DMS 273 treated with DMSO at 0.1 percent for 48 hours (cell line): Measurements from ENCODE around the gene PUDP.
"Not testable (repeated sequence)": the region's sequence is repeated elsewhere in the genome, so short reads cannot be mapped to it uniquely, and the experiment has no call there.

Experiments used
- DNase-seq: peaks from one replicate; lab custom pipeline; 2025; lab: John Stamatoyannopoulos, UW

Gene PUDP

DNA sequence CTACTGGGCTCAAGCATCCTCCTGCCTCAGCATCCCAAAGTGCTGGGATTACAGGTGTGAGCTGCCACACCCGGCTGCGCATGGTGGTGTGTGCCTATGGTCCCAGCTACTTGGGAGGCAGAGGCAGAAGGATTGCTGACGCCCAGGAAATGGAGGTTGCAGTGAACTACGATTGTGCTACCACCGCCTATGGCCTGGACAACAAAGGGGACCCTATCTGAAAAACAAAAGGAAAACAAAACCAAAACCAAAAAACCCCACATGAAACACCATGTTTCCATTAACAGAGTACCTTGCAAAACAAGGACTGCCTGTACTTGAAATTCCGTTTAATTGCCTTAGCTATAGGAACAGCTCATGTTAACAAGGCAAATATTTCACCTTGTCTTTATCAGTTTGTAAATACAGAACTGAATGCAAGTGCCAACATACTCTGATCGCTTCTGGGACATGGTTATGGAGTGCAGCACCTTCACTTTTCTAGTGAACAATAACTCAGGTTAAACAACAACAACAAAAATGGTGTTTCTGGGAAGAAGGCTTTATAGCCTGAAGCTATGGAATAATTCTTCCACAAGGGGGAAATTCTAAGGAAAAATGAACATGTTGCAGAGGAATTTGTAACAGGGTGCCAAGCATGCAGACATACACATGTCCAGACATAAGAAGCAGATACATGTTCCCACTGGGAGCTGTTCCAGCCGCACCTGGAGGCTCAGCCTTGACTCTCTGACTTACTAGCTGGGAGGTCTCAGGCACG is 73.6 kb downstream of the PUDP start:
- no peak for DNase-seq

DNA sequence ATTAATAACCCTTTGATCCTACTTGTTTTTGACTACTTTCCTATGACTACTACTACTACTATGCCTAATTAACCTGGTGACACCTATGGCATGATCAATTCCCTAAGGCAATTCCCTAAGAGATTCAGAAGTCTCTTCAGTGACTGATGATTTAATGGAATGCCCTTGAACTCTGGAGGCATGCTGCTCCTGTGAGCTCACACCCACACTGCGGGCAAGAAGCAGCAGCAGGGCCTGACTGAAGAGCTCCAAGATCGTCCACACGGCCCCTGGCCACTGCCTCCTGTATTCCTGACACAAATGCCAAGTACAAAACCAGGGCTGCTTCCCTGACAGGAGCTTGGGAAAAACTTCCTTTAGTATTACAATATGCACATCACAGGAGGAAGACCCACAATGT is 74.6 kb downstream of the PUDP start:
- no peak for DNase-seq

DNA sequence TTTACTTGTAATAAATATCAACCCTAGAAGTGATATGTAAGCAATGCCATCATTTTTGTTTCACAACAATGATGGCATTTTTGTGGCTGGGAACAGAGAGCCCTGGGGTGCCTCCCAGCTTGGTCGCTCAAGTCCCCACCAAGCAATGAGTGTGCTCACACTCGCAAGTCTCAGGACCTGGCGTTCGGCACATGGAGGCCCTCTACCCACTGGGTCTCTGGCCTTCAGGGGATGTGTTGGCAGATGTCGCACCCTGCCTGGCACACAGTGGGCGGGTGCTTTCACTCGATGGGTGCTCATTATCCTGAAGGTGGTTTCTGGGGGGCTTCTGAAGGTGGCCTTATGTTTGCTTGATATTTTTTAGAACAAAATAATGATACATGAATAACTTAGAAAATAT is 75.1 kb downstream of the PUDP start:
- DNase-seq = no peak

DNA sequence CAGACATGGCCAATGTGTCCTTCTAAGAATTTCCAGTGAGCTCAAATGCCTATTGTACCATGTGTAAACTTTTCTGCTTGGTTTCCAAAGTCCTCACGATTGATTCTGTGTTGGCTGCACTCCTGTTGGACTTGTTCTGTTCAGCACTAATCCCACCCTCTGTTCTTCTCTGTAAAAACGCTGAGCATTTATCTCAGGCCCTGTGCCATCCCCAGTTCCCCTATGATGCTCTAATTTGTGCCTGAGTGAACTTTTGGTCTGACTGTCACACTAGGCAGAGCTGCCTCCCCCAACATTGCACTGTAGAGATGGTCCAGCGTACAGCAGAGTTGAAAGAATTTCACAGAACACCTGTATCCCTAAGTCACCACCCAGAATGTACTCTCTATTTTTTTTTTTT is 76.6 kb downstream of the PUDP start:
- DNase-seq = no peak

DNA sequence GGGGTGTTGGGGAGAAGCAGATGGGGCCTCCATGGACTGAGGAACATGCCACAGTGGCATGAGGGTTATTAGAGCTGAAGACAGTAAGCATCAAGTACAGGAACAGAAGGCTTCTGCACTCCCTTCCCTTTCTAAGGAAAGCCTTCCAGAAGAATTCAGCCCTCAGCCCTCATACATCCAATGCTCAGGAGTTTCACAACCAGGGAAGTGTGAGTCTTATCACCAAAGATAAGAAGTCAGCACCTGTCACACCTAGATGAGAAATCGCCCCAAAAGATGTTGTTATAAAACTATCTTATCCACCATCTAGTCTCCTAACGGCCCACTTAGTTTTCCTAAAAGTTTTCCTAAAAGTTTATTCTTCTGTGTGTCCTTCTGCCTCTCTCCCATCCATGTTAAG is 78.4 kb downstream of the PUDP start:
- no peak for DNase-seq

DNA sequence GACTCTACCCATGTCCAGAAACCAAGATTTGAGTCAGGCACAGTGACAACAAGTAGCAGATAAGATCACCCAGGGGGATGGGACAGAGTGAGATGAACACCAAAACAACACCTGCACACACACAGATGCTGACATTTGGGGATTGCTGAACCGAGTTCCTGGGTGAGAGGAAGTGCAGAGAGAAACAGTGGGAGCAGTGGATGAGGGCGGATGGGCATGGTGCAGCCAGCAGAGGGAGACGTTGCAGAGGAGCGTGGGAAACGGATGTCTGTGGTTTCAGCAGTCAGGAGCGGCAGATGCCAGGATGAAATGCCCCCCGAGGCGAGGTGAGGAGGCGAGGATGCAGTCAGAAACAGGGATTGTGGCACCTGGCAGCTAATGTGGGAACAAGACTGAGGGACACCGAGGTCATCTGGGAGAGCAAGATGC is 79.0 kb downstream of the PUDP start:
- no peak for DNase-seq

DNA sequence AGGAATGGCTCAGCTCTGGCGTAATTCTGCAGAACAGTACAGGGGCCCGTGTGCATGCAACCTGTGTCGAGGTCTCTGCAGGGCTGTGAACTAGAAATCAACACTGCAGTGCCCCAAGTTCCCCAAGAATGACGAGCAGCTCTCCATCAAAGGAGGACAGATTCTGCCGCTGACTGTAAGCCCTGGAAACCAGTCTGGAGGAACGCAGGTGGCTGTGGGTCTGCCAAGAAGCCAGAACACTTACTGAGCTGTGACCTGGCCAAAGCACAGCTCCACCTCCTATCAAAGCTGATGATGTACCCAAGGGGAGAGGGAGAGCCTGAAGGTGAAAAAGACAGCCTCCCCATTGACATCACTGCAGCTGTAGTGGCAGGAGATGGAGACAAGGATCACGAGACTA is 80.7 kb downstream of the PUDP start:
- DNase-seq = no peak

DNA sequence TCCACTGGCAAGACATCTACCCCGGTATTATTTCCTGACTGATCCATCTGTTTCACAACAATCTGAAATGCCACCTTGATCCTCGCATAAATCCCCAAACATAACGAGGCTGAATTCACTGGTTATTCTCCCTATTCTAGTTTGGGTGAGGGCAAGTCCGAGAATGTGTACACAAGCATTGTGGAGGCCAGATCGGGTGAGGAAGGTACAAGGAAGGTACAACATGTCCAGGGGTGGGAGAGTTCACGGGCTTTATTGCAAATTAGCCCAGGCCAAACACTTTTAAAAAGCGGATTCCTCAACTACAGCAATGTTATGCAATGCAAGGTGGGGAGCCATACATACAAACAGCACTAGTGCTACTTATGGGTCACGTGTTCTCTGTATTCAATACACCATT is 82.5 kb downstream of the PUDP start:
- DNase-seq = no peak

DNA sequence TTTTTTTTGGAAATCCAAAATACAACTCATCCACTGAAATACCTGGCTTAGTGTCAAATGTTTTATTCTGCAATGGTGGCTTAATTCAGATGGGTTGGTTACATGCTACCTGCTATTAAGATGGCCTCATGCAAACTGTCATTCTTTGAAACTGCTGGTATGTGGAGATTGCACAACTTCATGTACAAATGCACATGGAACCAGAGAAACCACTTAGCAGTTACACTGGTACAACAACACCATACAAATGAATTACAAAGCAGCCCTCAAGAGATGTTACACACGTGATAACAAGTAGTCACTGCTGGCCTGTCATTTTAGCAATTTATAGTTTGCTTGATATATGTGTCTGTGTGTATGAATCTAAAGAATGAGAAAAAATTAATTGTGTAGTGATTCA is 85.0 kb downstream of the PUDP start:
- no peak for DNase-seq

DNA sequence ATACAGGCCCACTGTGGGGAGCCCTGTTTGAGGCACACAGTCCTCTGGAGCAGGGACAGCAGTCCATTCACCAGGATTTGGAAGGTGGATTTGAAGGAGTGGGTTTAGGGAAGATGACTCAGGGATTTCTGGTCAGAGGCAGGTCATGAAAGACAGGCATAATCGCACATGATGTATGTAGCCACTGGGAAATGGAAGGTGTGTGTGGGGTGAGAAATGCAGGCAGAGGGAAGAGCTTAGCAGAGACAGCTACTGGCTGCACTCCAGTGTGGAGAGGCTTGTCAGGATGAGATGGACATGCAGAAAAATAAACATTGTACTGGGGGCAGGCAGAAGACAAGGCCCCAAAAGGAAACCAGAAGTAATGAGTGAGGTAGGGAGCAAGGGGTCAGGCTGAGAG is 85.7 kb downstream of the PUDP start:
- no peak for DNase-seq

DNA sequence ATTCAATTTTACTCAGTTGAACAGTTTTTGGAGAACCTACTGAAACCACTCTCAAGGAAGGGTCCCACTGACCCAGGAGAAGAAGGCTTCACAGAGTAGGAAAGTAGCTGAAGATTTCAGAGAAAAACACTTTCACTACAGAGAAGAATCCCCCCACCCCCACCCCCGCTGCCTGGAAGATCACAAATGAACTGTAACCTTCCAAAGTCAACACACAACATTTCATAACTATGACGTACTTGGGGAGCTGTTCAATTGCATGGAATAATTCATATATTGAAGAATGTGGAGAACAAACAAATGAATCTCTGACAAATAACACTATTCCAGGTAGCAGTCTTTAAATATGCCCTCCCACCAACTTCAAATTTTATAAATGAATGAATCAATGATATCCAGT is 86.5 kb downstream of the PUDP start:
- no peak for DNase-seq

DNA sequence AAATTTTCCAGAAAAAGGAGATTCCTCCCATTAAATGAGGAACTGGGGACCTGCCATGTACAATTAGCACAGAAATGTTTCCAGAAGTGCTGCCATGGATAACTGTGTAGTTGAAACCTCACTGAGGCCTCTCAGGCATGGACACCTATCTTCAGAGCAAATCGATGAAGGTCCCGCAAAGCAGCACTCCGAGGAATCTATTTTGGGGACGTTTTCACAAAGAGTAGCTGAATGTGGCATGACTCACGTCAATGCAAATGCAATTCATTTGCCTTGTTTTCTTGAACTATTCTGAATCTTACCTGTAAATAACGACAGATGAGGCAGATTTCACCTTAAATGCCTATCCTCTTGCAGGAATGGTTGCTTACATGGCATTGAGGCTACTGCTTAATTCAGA is 87.5 kb downstream of the PUDP start:
- DNase-seq = no peak

DNA sequence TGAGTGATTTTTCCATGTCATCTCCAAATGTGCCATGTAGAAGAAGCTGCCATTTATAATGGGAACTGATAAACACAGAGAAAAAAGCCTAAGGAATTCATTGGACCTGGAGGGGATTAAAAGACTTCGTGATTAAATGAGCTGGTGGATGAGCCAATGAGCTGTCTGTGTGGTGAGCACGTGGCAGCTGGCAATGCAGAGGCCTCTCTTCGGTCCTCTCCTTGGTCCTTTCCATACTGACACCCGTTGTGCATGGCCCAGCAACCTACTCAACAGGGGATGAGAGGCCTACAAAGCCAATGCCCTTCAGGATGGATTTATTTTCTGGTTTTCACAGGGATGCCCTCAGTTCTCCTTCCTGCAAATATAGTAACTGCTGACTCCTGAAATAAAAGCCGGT is 88.1 kb downstream of the PUDP start:
- no peak for DNase-seq

DNA sequence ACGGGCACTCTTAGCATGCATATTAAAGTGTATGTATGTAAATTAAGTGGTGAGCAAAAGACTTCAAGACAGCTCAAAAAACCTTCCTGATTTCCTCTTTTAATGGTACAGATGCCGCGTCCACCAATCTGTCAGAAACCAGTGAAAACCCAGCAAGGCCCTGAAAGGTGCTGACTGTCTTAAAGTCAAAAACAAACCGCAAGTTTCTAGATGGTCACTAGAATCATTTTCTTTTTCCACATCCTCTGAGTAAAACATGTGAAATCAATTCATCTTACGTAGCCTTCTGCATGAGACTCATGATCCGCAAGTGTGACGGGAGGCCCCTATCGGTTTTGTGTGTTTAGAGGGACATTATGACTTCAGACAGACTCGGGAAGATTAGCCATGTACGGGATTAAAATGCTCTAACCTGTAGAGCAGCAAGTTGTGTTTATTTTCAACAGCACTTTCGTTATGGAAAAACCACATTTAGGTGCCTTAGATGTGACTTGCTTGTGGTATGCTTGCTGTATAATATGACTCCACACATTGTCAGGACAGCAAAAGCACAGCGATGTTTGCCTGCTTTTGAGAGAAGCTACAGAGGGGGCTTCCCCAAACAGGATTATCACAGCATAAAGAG is 88.6 kb downstream of the PUDP start:
- DNase-seq = no peak

DNA sequence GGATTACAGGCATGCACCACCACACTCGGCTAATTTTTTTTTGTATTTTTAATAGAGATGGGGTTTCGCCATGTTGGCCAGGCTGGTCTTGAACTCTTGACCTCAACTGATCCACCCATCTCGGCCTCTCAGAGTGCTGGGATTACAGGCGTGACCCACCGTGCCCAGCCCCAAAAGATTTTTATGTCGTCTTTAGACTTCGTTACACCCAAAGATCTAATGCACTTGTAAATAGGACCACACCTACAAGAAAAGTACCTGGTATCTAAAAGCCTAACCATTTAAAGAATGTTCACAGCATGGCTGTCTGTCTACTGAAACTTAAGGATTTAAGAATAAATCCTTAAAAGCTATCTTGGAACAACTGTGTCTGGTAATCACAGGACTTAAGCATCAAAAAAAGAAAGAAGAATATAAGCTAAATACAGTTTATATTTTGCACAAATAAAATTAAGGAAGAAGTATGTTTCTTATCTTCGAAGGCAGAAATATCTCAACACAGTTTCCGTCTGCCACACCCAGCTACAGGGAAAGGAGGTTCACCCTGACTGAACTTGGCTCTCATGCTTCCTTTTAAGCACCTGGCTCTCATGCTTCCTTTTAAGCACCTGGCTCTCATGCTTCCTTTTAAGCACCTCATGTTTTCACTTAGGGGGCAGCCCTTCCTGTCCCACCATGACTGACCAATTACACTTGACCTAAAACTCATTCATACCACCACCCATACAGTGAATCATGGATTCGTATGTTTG is 92.4 kb downstream of the PUDP start:
- DNase-seq = no peak

DNA sequence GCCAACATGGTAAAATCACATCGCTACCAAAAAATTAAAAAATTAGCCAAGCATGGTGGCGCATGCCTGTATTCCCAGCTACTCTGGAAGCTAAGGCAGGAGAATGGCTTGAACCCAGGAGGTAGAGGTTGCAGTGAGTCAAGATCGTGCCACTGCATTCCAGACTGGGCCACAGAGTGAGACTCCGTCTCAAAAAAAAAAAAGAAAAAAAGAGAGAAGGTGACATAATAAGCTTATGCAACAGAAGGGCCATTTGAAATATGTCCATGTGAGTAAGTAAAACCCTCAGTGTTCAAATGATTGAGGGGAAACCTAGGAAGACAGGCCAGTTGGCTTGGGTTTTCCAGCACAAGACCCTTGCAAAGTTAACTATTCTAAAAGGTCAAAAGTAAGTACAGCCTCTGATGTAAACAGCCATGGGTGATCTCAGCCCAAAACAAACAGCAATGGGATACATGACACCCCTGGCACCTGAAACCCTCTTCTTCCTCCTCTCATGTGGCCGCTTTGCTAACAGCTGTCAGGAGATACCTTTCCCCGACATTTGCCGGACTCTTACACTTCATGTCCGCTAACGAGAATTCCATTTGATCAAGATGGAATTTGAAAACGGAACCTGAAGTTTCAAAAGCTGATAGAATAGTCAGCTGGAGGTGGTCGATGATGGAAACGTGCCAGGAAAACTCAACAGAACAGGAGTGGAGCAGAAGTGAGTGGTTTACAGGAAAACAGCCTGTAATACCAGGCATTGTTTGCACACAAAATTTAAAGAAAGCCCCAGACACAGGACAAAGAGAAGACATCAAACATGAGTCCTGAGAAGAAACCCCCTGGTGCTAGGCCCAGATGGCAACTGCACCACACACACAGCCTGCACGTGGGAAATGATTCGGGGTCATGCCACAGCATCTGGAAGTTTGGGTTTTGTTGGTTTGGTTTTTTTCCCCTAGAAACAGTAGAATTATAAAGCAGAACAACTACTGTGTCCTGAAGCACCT is 93.4 kb downstream of the PUDP start:
- no peak for DNase-seq

DNA sequence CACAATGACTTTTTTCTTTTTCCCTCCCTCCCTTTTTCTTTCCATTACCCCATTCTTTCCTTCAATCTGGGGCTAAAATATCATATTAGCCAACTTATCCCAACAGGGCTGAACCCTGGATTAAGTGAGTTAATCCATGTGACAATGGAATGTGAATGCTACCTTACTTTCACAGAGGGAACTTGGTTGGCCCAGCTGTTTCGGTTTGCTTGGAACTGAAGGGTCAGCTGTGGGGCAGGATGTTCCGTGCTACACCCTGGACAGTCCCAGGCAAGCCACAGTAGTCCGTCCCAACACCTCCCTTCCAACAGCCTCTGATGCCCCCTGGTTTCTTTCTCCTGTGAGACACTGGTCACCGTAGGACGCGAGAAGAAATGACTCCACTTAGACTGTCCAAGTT is 95.4 kb downstream of the PUDP start:
- DNase-seq = no peak

DNA sequence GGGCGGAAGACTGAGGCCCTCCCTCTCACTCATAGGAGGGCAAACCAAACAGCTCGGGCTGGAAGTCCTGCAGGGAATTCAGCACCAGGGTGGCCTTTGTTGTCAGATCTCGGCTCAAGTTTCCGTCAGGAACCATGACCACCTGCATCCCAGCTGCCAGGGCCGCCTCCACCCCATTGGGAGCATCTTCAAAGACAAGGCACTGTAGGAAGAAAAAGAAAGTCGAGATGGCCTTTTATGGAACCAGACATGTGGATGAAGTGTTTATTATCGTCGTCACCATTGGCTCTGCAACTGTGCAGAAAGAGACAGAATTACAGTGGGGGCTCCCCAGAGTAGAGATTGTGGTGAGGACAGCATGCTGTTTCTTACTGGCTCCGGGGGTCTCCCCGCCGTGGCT is 97.7 kb downstream of the PUDP start:
- no peak for DNase-seq

DNA sequence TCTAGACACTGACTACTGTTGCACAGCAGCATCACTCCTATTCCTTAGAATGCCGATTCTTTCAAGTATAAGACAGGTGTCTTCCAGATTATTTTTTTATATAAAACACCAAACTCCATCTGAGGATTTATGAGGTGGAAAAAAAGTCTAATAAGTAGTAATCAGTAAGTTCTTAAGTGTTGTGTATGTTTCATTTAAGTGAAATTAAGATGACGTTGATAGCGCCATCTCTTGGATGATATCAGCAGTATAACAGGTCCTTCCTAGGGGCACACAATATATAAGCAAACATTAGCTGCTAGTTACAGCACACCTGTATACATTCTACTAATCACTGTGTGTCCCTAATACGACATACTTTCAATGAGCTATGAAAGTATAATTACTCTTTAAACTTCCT is 100.0 kb downstream of the PUDP start:
- DNase-seq = no peak

DNA sequence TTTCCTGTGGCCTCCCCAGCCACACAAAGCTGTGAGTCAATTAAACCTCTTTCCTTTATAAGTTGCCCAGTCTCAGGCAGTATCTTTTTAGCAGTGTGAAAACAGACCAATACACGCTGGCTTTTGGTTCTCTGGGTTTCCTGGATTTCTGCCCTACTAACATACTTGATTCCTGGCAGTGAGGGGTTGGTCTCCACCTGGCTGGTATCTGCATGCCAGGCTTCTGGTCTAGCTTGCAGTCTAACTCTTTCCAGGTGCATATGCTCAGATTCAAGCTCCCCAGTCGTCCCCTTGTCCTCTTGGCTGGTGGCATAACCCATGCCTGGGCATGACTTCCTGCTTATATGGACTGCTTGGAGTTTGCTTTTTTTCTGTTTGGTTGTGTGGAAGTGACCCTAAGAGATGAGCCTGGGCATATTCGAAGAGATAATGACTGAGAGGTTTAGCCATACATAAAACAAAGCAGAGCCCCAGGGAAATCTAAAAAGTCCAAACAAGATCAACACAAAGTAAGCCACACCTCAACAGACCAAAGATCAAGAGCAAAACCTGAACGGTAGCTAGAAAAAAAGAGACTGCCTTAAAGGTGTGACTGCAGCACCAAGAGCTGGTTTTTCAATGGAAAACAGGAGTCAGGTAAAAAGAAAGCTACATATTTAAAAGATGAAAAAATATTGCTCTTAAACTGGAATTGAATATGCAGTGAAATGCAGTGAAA is 102.6 kb downstream of the PUDP start:
- no peak for DNase-seq

DNA sequence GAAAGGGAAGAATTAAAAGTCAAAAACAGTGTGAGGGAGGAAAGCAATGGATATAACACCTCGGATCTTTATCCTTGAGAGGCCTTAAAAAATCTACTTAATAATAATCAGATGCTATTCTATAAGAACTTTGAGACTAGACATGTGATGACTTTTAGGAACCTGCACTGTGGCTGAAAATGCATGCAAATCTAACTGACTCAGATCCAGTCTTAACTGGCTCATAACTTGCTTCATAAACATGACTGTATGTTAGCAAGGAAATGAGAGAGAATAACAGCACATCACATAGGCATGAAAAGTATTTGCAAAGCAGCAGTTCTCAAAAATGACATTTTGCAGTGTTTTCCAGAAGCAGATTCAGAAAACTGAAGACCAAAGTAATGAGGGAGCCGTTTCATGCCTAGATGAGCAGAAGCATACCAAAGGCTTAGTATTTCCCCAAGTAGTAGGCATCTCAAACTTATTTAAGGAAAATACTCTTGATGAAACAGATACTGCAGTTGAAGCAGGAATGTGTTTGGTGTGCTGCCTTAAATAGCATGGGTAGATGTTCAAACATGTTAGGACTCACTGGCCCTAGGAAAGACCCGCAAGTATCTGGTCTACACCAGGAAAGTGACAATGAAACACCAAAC is 104.0 kb downstream of the PUDP start:
- not testable (repeated sequence) for DNase-seq
